ENCODE data around the gene SPIB.

DNA sequence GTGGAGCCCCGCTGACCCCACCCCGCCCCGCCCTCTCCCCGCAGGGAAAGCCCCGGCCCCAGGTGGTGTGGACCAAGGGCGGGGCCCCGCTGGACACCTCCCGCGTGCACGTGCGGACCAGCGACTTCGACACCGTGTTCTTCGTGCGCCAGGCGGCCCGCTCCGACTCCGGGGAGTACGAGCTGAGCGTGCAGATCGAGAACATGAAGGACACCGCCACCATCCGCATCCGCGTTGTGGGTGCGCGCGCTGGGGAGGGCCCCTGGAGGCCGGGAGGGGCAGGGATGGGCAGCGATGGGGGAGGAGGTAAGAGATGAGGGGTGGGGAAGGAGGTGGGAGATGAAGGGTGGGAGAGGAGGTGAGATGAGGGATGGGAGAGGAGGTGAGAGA, 40.3 kb downstream of the SPIB start:
- TF ChIP-seq, protein P1, sequence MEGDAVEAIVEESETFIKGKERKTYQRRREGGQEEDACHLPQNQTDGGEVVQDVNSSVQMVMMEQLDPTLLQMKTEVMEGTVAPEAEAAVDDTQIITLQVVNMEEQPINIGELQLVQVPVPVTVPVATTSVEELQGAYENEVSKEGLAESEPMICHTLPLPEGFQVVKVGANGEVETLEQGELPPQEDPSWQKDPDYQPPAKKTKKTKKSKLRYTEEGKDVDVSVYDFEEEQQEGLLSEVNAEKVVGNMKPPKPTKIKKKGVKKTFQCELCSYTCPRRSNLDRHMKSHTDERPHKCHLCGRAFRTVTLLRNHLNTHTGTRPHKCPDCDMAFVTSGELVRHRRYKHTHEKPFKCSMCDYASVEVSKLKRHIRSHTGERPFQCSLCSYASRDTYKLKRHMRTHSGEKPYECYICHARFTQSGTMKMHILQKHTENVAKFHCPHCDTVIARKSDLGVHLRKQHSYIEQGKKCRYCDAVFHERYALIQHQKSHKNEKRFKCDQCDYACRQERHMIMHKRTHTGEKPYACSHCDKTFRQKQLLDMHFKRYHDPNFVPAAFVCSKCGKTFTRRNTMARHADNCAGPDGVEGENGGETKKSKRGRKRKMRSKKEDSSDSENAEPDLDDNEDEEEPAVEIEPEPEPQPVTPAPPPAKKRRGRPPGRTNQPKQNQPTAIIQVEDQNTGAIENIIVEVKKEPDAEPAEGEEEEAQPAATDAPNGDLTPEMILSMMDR (IDR thresholded peaks at IDR 0.05): no peak
- no peak for TF ChIP-seq POLR2A (IDR thresholded peaks at IDR 0.05; ENCODE audit: low read depth)
